Activated CD4-positive, alpha-beta T cell treated with anti-CD3 and anti-CD28 coated beads, Interleukin-2, amount 50 U/mL, for 24 hours (primary cell): ENCODE results near the gene EXOC6.
"Not testable (repeated sequence)": the region's sequence is repeated elsewhere in the genome, so short reads cannot be mapped to it uniquely, and the experiment has no call there.

Source experiments
- DNase-seq, 2 donors: peaks; one replicate each; pipeline ENCODE4 v3.0.0-alpha.2; 2020; ENCODE audit warnings: low read depth in 1 of 2, low spot score in 1 of 2

EXOC6 gene

GRCh38 chr10:92931597-92931996 lies 83.3 kb downstream of the EXOC6 start:
- DNase-seq: no peak

GRCh38 chr10:92937876-92938275 lies 89.6 kb downstream of the EXOC6 start:
- no peak for DNase-seq

- DNase-seq: no peak
Measured at GRCh38 chr10:92938841-92939240, 90.5 kb downstream of the EXOC6 start.

GRCh38 chr10:92942226-92942625 lies 93.9 kb downstream of the EXOC6 start:
- DNase-seq: no peak

- DNase-seq: no peak
Measured at GRCh38 chr10:92946491-92946890, 98.2 kb downstream of the EXOC6 start.

- not testable (repeated sequence) for DNase-seq
Measured at GRCh38 chr10:92952573-92952972, 104.3 kb downstream of the EXOC6 start.

GRCh38 chr10:92957223-92958010 lies 109.1 kb downstream of the EXOC6 start:
- no peak for DNase-seq

- no peak for DNase-seq
Measured at GRCh38 chr10:92961638-92962037, 113.3 kb downstream of the EXOC6 start.

GRCh38 chr10:92965314-92965713 lies 117.0 kb downstream of the EXOC6 start:
- DNase-seq: peak in 1 of 2 donors; percentile 5

GRCh38 chr10:92967641-92968040 lies 119.3 kb downstream of the EXOC6 start:
- no peak for DNase-seq

GRCh38 chr10:92969151-92969550 lies 120.8 kb downstream of the EXOC6 start:
- DNase-seq: no peak

- DNase-seq: no peak
Measured at GRCh38 chr10:92970301-92971070, 122.2 kb downstream of the EXOC6 start.

GRCh38 chr10:92972066-92972870 lies 123.9 kb downstream of the EXOC6 start:
- no peak for DNase-seq

GRCh38 chr10:92972886-92973285 lies 124.6 kb downstream of the EXOC6 start:
- no peak for DNase-seq

GRCh38 chr10:92976278-92976677 lies 128.0 kb downstream of the EXOC6 start:
- not testable (repeated sequence) for DNase-seq

GRCh38 chr10:92989250-92989649 lies 140.9 kb downstream of the EXOC6 start:
- no peak for DNase-seq

- peak in 1 of 2 donors; percentile 30 for DNase-seq
Measured at GRCh38 chr10:92990615-92991014, 142.3 kb downstream of the EXOC6 start.

- no peak for DNase-seq
Measured at GRCh38 chr10:92991513-92991912, 143.2 kb downstream of the EXOC6 start.

- DNase-seq: no peak
Measured at GRCh38 chr10:92993699-92994272, 145.5 kb downstream of the EXOC6 start.

- DNase-seq: no peak
Measured at GRCh38 chr10:92995509-92995908, 147.2 kb downstream of the EXOC6 start.

- no peak for DNase-seq
Measured at GRCh38 chr10:92997620-92998019, 149.3 kb downstream of the EXOC6 start.
